ENCODE results near the gene NR1I3. TPM values are rescaled to one million over a fixed set of nuclear protein-coding genes. Genes with fewer than 3 reads are reported as not detected.

NR1I3 gene
- total and polyA plus RNA-seq, 2 experiments from 2014 or later: 0.50 TPM; not detected in 1

- TF ChIP-seq REST (IDR thresholded peaks at IDR 0.05; ENCODE audit: unreplicated experiment): no peak
- TF ChIP-seq CTCF (conservative IDR thresholded peaks at IDR 0.05; ENCODE audit: low read depth in 2 of 2): no peak
- no peak for TF ChIP-seq ETS1 (IDR thresholded peaks at IDR 0.05)
These were observed 31.4 kb downstream of the NR1I3 start (continued) for GRCh38 chr1:161206411-161207140.

- Histone ChIP-seq H2AFZ (peak within 1 kb of the TSS; percentile 57), H4K20me1 (replicated peaks; ENCODE audit: insufficient read depth) (no peaks in the 10 kb centered on the region; the same call in 1 of the 2 replicates), H3K27me3 (ENCODE audit: insufficient read depth) (no peaks in the 10 kb centered on the region), H3K4me2 (peak within 1 kb of the TSS; percentile 85), H3K4me3 (peak within 1 kb of the TSS; percentile 66), H3K79me2 (replicated peaks; ENCODE audit: insufficient read depth) (peaks cover 32% of the 10 kb centered on the region), H3K36me3 (ENCODE audit: insufficient read depth) (peaks cover 11% of the 10 kb centered on the region), H3K9me2 (ENCODE audit: insufficient read depth) (no peaks in the 10 kb centered on the region), H3F3A (replicated peaks; ENCODE audit: low read depth) (peaks cover 35% of the 10 kb centered on the region; the same call in 1 of the 2 replicates), H3K27ac (ENCODE audit: low read depth) (peak within 1 kb of the TSS; percentile 99), H3K4me1 (ENCODE audit: insufficient read depth) (peaks cover 46% of the 10 kb centered on the region)
- DNase-seq (ENCODE audit: low spot score) (peak; percentile 100), ATAC-seq (peak; percentile 73)
- Mint-ChIP-seq H3K27me3 (ENCODE audit: insufficient read depth, low read depth, poor library complexity) (peaks cover 17% of the 10 kb centered on the region), H3K36me3 (ENCODE audit: low read depth) (peaks cover 35% of the 10 kb centered on the region), H3K9me3 (no peaks in the 10 kb centered on the region; the same call in 2 of the 3 replicates), H3K4me3 (peak within 1 kb of the TSS; percentile 89), H3K4me1 (peaks cover 52% of the 10 kb centered on the region), H3K27ac (peak within 1 kb of the TSS; percentile 98)
- TF ChIP-seq EZH2 (IDR thresholded peaks at IDR 0.05; ENCODE audit: low read depth, unreplicated experiment) (no peak), JUNB (IDR thresholded peaks at IDR 0.05; ENCODE audit: unreplicated experiment) (no peak), CTCF (conservative IDR thresholded peaks at IDR 0.05; ENCODE audit: low read depth in 2 of 2) (peak; percentile 50 to 52)
These were observed 35.9 kb downstream of the NR1I3 start, which contains the start of gene NDUFS2 for GRCh38 chr1:161201836-161202712. NDUFS2 (plus strand) TSS chr1:161202367; CDS start chr1:161202386, 19 bp downstream.

All from GM23338 (cell line).